ENCODE measurements around the gene BMP8B. TPM values are rescaled to one million over a fixed set of nuclear protein-coding genes. Genes with fewer than 3 reads are reported as not detected.
A peak's percentile ranks its signal among the peaks of the same experiment; 100 is the strongest.

BMP8B gene
- total and polyA plus RNA-seq, 2 of the 8 experiments (the other 6 are each of a cell fraction or from before 2014, with no cell fraction given) = 0.37 to 0.50 TPM

- no peak for TF ChIP-seq GABPA (IDR thresholded peaks at IDR 0.05; ENCODE audit: borderline replicate concordance, insufficient read depth, low read length)
- TF ChIP-seq YY1 (IDR thresholded peaks at IDR 0.05; ENCODE audit: low read depth, low read length) = no peak
- no peak for TF ChIP-seq CTBP2 (IDR thresholded peaks at IDR 0.05; ENCODE audit: borderline replicate concordance, insufficient read depth, insufficient read length, low read length)
- peak; percentile 90 for TF ChIP-seq E2F6 (IDR thresholded peaks at IDR 0.05)
- TF ChIP-seq ASH2L (IDR thresholded peaks at IDR 0.05; ENCODE audit: low read length) = peak; percentile 41
- TF ChIP-seq CTCF (IDR thresholded peaks at IDR 0.05; ENCODE audit: control extremely low read depth in 1 of 3, insufficient read depth in 1 of 3, low read depth in 1 of 3, low read length in 3 of 3) = no peak
- TF ChIP-seq JUND (IDR thresholded peaks at IDR 0.05; ENCODE audit: low read length) = no peak
- no peak for TF ChIP-seq NANOG (IDR thresholded peaks at IDR 0.05; ENCODE audit: insufficient read depth, low read depth, low read length, poor library complexity, severe bottlenecking)
- TF ChIP-seq CEBPB (IDR thresholded peaks at IDR 0.05; ENCODE audit: low read depth, low read length) = no peak
- TF ChIP-seq EP300 (IDR thresholded peaks at IDR 0.05; ENCODE audit: borderline replicate concordance in 1 of 2, low read depth in 2 of 2, low read length in 2 of 2) = no peak
- no peak for TF ChIP-seq SP1 (IDR thresholded peaks at IDR 0.05; ENCODE audit: low read depth, low read length)
- no peak for TF ChIP-seq CBX8 (IDR thresholded peaks at IDR 0.05; ENCODE audit: borderline replicate concordance, low read depth, low read length)
Observed at GRCh38 chr1:39788758-39789570, at the start of gene BMP8B (continued).
